Endothelial cell of umbilical vein (primary cell): ENCODE results near the gene CATSPERD.

Experiments used
- EZH2 ChIP-seq: IDR thresholded peaks from 2 replicates; pipeline ENCODE4 v1.6.1; 2012; ENCODE audit warnings: borderline replicate concordance, low read depth, mild to moderate bottlenecking, moderate library complexity, low read length, inconsistent platforms; ENCODE audit not compliant: severe bottlenecking
- JUN ChIP-seq: IDR thresholded peaks from 2 replicates; pipeline ENCODE4 v1.6.1; 2011; ENCODE audit warnings: borderline replicate concordance, low read depth; ENCODE audit not compliant: insufficient read length, insufficient read depth
- MAX ChIP-seq: IDR thresholded peaks from 2 replicates; pipeline ENCODE4 v1.6.1; 2011; ENCODE audit not compliant: insufficient read depth, insufficient read length
- MYC ChIP-seq: IDR thresholded peaks from one replicate; pipeline ENCODE4 v1.6.1; 2011; ENCODE audit warnings: mild to moderate bottlenecking, low read depth, low read length
- POLR2A ChIP-seq: IDR thresholded peaks from 2 replicates; pipeline ENCODE4 v1.6.1; 2012; ENCODE audit warnings: low read depth, mild to moderate bottlenecking, control low read depth, low read length
- TF ChIP-seq, protein P1 (sequence below), 2 donors: IDR thresholded peaks; 1 replicate in 1 of 2; 2 replicates in 1 of 2; pipeline ENCODE4 v1.5.1; 2011; ENCODE audit warnings: low read length in 2 of 2, mild to moderate bottlenecking in 2 of 2, moderate library complexity in 2 of 2, control low read depth in 1 of 2, inconsistent platforms in 1 of 2, low read depth in 1 of 2; ENCODE audit not compliant: insufficient read depth in 1 of 2; ENCODE audit errors: extremely low read depth in 1 of 2

- TF ChIP-seq, protein P1, sequence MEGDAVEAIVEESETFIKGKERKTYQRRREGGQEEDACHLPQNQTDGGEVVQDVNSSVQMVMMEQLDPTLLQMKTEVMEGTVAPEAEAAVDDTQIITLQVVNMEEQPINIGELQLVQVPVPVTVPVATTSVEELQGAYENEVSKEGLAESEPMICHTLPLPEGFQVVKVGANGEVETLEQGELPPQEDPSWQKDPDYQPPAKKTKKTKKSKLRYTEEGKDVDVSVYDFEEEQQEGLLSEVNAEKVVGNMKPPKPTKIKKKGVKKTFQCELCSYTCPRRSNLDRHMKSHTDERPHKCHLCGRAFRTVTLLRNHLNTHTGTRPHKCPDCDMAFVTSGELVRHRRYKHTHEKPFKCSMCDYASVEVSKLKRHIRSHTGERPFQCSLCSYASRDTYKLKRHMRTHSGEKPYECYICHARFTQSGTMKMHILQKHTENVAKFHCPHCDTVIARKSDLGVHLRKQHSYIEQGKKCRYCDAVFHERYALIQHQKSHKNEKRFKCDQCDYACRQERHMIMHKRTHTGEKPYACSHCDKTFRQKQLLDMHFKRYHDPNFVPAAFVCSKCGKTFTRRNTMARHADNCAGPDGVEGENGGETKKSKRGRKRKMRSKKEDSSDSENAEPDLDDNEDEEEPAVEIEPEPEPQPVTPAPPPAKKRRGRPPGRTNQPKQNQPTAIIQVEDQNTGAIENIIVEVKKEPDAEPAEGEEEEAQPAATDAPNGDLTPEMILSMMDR (IDR thresholded peaks at IDR 0.05; ENCODE audit: extremely low read depth in 1 of 2, insufficient read depth in 1 of 2, low read depth in 1 of 2, low read length in 2 of 2): no peak
- TF ChIP-seq MAX: no peak
- TF ChIP-seq POLR2A: no peak
- no peak for TF ChIP-seq EZH2
- no peak for TF ChIP-seq MYC
- TF ChIP-seq JUN: no peak
Measured at GRCh38 chr19:5787409-5788182, 67.2 kb downstream of the CATSPERD start.
